VCaP (cell line): Measurements from ENCODE around the gene XIRP2.

Experiments
- H3K27ac ChIP-seq: fragments of 450-650 bp; 2 replicates; pipeline ENCODE4 v1.5.1; 2017
- TF ChIP-seq, protein P1 (sequence below): fragments of 450-650 bp; conservative IDR thresholded peaks from 2 replicates; pipeline ENCODE4 v1.5.1; 2017; ENCODE audit warnings: mild to moderate bottlenecking, moderate library complexity

XIRP2 gene

DNA sequence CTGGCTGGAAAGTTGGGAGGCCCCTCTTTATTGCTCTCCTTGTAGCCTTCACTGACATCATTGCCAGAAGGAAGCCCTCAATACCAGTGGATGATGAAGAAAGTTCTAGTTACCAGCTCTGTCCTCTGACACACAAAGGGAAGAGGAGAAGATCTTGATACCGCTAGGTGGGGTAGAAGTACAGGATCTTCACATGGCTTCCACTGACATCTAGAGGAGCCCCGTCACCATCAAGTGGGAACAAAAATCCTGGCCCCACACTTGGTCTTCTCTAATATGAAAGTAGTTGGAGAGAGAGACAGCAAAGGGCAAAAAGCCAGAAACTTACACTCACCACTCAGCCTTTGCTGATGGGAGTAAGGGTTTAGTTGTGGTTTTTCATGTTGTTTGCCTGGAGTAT, 12.4 kb downstream of the XIRP2 start:
- TF ChIP-seq, protein P1, sequence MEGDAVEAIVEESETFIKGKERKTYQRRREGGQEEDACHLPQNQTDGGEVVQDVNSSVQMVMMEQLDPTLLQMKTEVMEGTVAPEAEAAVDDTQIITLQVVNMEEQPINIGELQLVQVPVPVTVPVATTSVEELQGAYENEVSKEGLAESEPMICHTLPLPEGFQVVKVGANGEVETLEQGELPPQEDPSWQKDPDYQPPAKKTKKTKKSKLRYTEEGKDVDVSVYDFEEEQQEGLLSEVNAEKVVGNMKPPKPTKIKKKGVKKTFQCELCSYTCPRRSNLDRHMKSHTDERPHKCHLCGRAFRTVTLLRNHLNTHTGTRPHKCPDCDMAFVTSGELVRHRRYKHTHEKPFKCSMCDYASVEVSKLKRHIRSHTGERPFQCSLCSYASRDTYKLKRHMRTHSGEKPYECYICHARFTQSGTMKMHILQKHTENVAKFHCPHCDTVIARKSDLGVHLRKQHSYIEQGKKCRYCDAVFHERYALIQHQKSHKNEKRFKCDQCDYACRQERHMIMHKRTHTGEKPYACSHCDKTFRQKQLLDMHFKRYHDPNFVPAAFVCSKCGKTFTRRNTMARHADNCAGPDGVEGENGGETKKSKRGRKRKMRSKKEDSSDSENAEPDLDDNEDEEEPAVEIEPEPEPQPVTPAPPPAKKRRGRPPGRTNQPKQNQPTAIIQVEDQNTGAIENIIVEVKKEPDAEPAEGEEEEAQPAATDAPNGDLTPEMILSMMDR: peak; percentile 56
- no peak overlapping the region for H3K27ac ChIP-seq

DNA sequence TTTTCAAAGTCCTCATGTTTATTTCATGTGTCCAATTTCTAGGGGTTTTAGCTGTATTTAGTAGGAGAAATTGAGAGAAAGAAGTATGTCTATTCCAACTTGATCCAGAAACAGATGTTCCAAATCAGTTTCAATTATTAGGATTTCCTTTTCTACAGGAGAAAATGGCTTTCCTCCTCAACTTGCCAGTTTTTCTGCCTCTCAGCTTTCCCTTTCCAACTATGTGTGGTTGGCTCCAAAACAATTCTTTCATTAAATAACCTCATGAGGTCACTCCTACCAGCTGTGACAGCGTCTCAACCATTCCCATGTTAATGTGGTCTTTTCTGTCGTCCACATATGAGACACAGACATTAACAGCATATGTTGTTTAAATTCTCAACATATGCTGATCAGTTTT, 13.1 kb downstream of the XIRP2 start:
- TF ChIP-seq, protein P1: no peak
- H3K27ac ChIP-seq: no peak overlapping the region

DNA sequence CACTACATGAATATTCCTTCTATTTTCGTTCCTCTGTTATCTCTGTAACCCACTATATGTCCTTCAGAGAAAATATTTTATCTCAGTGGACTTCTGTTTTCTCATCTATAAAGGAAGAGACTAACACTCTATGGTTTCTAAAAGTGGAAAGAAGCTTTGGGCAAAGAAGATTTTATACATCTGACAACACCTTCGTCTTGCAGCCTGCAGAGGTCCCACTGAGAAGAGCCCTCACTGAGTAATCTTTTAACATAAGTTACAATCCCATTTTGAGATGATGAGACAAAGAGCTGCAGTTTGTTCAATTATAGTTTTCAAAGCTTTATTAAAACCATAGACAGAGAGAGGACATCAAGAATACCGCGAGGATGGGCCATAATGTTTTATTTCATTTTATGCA, 28.7 kb downstream of the XIRP2 start:
- H3K27ac ChIP-seq: no peak overlapping the region

DNA sequence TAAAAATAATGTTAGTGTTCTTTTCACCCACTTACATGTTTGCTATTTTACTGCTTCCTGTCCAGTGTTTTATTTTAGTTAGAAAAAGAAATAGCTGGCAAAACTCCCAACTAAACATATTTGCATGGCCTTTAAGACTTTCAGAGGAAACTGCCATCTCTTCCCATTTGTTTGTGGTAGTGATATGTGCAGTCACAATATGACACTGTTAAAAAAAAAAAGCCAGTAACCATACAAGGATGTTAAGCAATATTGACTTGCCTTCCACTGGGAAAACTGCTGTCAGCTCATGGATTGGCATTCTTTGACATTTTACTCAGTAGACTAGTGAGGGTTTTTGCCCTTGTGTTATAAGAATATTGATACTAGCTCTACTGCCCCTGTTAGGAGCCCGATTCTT, 29.1 kb downstream of the XIRP2 start:
- TF ChIP-seq, protein P1: no peak
- H3K27ac ChIP-seq: no peak overlapping the region

More for the DNA sequence above, 28.7 kb downstream of the XIRP2 start:
- TF ChIP-seq, protein P1: no peak

DNA sequence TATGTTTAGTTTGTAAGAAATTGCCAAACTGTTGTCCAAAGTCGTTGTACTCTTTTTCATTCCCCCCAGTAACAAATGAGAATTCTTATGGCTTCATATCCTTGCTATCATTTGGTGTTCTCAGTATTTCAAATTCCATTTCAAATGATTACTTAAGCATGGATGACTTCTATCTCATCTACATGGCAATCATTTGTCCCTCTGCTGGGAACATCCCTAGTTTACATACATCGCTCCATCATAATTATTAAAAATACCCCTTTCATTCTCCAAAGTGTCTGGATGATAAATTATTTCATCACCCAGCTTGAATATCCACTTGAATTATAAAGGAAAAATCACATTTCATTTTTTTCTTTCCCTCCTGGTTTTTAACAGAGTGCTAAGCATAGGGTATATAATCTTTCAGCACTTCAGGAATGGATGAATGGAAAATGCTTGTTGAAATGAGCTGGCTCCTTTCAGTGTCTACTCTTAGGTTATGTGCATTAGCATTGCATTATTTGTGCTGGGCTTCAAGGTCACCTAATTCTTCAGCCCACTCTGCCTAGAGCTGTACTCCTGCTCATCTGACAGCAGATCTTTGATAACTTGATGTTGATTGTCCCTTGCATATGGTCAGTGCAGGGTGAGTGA, 33.1 kb downstream of the XIRP2 start:
- no peak overlapping the region for H3K27ac ChIP-seq
- TF ChIP-seq, protein P1: no peak

DNA sequence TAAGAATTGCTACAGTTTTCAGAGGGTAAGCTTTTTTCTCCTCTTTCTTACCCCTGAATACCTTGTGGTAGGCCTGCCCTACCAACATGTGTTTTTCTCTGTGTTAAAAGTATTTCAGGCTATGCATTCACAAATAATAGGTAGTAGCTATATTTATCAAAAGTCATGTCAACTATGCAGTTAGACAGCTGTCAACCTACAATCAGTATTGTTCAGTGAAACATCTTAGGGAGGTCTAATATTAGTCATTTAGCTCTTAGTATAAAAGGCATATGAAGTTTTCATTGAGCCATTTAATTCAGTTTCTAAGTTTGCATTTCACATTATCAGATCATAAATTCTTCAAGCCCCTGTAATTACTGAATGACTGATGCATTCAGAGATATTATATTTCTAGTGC, 36.7 kb downstream of the XIRP2 start:
- TF ChIP-seq, protein P1: no peak
- H3K27ac ChIP-seq: no peak overlapping the region

DNA sequence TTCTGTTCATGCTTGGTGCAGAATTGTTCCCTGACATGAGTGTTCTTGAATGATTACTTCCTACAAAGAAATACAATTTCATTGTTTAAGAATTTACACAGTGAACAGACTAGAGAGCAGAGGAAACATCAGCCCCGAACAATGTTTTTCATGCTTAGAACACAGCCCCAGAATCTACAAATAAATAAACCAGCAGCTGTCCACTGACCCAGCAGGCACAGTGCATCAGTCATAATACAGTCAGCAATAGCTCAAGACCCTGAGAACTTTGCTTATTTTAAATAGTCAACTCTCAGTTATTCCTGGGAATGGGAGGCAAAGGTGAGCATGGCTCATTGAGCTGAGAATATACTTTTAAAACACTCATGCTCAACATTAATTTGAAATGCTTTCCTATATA, 38.4 kb downstream of the XIRP2 start:
- TF ChIP-seq, protein P1: no peak

More for the DNA sequence above, 38.4 kb downstream of the XIRP2 start:
- H3K27ac ChIP-seq: no peak overlapping the region
